NOMO-1 treated with dmso at 0.1 percent for 144 hours (cell line): Measurements from ENCODE around the gene ABCB6.

Source experiments
- DNase-seq: peaks from one replicate; lab custom pipeline; 2025; ENCODE audit not compliant: unreplicated experiment; lab: John Stamatoyannopoulos, UW

The ABCB6 gene

DNA sequence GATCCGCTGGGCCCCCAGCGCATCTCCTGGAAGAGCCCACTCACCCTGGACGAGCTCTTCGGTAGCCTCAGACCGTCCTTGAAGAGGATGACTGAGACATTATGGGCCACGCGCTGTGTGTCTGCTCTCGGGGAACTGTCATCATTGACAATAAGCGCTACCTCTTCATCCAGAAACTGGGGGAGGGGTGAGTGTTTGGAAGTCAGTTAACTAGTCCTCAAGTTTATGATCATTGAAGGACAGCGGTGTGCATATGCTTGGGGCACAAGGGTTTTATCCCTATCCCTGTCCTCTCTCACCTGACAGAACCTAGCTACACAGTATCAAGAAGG lies 27.1 kb upstream of the ABCB6 start:
- no peak for DNase-seq

GRCh38 chr2:219245148-219245898 lies 26.6 kb upstream of the ABCB6 start, which contains the start of the genes GLB1L and STK16:
GLB1L (minus strand) TSS chr2:219245444; CDS start chr2:219243573, 1,871 bp downstream.
STK16 (plus strand) TSS chr2:219245479; CDS start chr2:219246000, 521 bp downstream.
- DNase-seq, result peak; percentile 75

DNA sequence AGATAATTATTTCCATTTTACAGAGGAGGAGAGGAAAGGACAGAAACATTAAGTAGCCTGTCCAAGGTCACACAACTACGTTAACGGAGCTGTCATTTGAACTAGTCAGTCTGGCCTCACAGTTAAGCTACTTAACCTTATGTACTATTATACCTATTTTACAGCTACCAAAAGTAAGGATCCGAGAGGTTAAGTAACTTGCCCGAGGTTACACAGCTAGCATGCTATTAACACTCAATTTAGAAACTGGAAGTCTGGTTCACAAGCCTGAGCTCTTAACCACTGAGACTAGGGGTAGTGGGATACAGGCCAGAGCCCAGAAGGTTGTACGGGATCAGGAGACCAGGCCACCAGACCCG lies 26.0 kb upstream of the ABCB6 start:
- no peak for DNase-seq

- DNase-seq, result peak; percentile 51
Observed at GRCh38 chr2:219243291-219243761, 24.6 kb upstream of the ABCB6 start.

GRCh38 chr2:219234331-219234730 lies 15.6 kb upstream of the ABCB6 start:
- DNase-seq, result no peak

GRCh38 chr2:219230059-219230540 lies 11.3 kb upstream of the ABCB6 start:
- peak; percentile 42 for DNase-seq

GRCh38 chr2:219229305-219230058 lies 10.7 kb upstream of the ABCB6 start, which contains the start of the genes ANKZF1 and ATG9A:
ANKZF1 (plus strand) TSS chr2:219229806; CDS start chr2:219230258, 452 bp downstream.
ATG9A (minus strand) TSS chr2:219229636; CDS start chr2:219228024, 1,612 bp downstream.
- peak; percentile 99 for DNase-seq

DNA sequence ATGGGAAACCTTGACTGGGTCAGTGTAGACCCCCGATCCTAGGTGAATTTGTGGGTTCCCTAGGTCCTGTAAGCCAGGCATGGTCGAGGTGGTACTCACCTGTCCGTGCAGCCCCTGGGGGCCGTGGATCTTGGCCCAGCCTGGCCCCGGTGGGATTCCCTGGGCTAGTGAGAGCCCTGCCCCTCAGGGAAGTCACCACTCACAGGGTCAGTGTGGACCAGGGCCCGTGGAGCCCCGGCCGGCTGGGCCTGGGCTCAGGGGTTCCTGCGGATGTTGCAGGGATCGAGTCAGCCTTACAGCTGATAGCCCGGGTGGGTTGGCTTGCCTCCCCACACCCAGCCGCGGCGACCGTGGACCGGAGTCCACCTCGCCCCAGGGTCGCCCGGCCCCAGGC lies 10.2 kb upstream of the ABCB6 start:
- no peak for DNase-seq

DNA sequence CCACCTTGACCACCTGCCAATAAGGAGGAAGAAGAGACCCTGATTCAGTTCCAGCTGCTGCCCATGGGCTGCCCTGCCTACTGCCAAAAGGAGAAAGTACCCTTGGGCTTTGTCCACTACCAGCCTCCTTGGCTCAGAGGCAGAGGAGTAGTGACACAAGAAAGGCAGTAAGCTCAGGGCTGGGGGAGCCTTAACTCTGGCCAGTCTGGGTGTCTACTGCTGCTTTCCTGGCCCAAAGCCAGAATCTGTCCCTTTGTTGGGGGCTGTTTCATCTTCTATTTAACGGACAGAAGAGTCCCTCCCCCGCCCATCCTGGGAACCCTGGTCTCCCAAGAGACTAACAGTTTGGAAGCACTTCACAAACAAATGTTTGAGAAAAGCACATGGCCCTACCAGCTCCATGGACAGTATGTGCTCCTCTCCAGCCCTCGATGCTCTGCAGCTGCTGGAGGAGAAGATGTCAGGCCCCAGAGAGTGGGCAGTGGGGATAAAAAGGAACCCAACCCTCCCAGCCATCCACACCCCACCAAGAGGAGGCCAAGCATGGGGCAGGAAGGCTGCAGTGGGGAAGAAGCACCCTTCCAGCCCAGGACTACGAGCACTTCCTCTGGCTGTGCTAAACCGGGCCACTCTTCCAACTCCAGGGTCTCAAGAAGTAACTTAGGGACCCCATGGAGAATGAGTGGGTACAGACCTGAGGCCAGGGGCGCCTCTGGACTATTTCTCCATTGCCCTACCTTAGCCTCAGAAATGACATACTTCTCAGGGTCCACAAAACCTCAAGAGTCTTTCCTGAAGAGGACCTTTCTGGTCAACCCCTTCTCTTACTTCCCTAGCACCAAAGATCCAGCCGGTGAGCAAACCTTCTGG lies 9.5 kb upstream of the ABCB6 start:
- DNase-seq, result no peak

- DNase-seq, result peak; percentile 70
Observed at GRCh38 chr2:219225350-219225749, 6.6 kb upstream of the ABCB6 start.

GRCh38 chr2:219223831-219224610 lies 5.3 kb upstream of the ABCB6 start:
- no peak for DNase-seq

DNA sequence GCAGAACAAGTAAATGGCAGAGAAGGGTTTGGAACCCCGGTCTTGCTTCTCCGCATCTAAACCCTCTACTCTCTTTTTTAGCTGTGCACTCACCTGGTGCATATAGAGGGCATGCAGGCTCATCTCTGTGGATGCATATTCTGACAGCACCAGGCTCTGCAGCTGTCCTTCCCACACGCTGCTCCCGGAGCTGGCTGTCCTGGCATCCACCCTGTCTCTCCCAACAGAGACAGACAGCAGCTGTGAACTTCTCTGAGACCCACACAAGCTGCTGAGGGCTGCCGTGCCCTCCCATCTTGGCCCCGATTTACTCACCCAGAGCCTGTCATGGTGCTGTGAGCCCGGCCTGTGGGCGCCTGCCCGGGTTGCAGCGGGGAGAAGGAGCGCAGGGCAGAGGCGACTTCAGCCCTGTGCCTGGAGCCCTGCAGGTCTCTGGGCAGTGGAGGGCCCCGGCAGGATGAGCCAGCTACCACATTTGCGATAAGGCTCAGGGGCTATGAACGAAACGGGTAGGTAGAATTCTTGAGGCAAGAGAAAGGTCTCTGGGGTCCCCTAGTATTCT lies 3.3 kb upstream of the ABCB6 start:
- DNase-seq, result no peak

DNA sequence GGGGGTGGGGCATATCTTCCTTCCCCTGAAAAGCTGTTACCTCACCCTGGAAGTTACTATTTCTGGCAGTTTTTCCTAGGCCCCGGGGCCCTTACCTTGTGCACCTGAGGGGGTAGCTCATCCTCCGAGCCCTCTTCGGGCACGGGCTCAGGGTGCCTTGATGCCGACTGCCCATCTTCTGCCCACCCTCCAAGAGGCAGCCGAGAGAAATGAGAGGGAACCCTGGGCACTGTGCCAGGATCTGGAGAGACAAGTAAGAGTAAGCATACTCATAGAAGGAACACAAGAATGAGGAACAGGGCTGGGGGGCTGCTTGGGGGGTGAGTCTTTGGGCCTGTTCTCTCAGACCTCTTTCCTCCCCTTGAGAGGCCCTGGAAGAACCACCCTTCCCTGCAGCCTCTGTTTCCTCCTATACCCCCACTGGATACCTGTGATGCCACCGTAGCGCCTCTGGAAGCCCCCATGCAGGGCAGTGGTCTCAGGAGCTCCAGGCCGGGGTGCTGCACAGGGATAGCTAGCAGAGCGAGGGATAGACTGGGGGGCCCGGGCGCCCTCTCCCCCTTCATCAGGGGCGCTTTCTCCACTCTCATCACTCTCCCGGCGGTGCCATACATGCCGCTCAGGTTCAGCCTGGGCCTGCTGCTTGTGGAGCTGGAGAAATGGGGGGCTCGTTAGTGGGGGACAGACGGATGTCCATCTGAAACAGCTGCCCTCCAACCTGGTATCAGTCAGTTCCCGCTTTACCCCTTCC lies 2.1 kb upstream of the ABCB6 start:
- no peak for DNase-seq

- no peak for DNase-seq
Observed at GRCh38 chr2:219219784-219220532, 1.2 kb upstream of the ABCB6 start.

GRCh38 chr2:219218217-219218731 lies 484 bp downstream of the ABCB6 start:
- no peak for DNase-seq

- DNase-seq, result no peak
Observed at GRCh38 chr2:219216535-219216915, 2.2 kb downstream of the ABCB6 start.

- no peak for DNase-seq
Observed at GRCh38 chr2:219215871-219216534, 2.8 kb downstream of the ABCB6 start.

GRCh38 chr2:219214786-219215185 lies 4.0 kb downstream of the ABCB6 start:
- DNase-seq, result no peak
